GM12865 (cell line): ENCODE measurements around the gene SASS6.

Source experiments
- DNase-seq: peaks from one replicate; pipeline ENCODE4 v3.0.0; 2010; ENCODE audit warnings: low read depth
- H3K4me3 ChIP-seq: 2 replicates; pipeline ENCODE4 v1.5.1; 2011; ENCODE audit warnings: mild to moderate bottlenecking, low read depth, low read length, control low read depth
- TF ChIP-seq, protein P1 (sequence below): IDR thresholded peaks from 2 replicates; pipeline ENCODE4 v1.5.1; 2011; ENCODE audit warnings: low read length, control low read depth, low read depth, inconsistent platforms; ENCODE audit not compliant: insufficient read depth; ENCODE audit errors: missing control alignments

SASS6 gene

DNA sequence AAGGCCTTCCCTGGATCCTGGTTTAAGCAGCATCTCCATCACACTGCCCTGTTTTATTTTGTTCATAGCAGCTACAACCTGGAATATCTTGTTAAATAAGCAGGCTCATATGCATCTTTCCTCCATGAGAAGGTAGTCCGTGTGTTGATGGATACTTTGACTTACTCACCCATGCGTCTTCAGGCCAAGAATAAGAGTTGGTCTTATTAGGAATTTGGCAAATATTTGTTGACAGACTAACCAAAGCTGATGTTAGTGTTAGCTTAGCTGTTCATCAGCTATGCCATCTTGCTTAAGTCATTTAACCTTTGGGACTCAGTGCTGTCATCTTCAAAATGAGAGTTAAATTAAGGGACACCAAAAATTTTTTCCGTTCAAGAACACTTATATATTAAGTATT is 59.2 kb downstream of the SASS6 start:
- H3K4me3 ChIP-seq, result no peak overlapping the region
- no peak for DNase-seq
- TF ChIP-seq, protein P1, sequence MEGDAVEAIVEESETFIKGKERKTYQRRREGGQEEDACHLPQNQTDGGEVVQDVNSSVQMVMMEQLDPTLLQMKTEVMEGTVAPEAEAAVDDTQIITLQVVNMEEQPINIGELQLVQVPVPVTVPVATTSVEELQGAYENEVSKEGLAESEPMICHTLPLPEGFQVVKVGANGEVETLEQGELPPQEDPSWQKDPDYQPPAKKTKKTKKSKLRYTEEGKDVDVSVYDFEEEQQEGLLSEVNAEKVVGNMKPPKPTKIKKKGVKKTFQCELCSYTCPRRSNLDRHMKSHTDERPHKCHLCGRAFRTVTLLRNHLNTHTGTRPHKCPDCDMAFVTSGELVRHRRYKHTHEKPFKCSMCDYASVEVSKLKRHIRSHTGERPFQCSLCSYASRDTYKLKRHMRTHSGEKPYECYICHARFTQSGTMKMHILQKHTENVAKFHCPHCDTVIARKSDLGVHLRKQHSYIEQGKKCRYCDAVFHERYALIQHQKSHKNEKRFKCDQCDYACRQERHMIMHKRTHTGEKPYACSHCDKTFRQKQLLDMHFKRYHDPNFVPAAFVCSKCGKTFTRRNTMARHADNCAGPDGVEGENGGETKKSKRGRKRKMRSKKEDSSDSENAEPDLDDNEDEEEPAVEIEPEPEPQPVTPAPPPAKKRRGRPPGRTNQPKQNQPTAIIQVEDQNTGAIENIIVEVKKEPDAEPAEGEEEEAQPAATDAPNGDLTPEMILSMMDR, result no peak

DNA sequence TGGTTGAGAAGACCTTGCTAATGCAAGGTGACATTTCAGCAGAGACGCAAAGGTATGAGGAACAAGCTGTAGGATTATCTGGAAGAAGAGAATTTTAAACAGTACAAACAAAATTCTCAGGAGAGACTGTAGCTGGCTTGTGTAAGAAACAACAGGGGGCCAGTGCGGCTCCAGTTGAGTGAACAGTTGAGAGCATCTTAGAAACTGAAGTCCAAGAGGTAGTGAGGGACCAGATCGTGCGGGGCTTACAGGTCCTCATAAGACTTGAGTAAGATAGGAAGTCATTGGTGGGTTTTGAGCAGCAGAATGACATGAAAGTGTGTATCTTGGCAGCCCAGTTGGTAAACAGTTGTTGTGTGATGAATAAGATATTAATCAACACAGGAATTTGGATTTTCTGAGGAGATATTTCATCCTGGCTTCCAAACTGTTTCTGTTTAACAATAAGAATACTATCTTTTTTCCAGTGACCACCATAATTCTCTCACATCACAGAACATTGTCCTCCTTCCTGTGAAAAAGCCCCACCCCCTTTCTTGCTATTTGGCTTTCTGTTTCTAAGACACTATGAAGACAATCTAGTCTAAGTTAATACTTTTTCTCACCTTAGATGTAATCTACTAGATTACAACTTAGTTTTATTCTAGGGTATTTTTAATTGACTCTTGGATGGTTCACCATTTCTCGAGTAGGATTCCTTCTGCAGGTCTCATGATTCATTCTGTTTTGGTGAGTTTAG is 62.4 kb downstream of the SASS6 start:
- no peak for DNase-seq
- TF ChIP-seq, protein P1, result no peak
- no peak overlapping the region for H3K4me3 ChIP-seq

DNA sequence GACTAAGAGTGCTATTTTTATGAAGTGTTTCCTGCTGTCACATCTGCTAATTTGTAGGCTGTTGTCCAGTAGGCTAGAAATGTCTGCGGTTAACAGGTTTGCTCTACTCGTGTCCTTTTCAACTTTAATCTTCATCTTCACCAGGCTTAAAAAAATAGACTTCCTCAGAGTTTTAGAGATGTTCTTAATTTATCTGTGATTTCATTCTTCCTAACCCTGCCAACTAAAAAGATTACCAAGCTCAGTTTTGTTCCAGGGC is 66.8 kb downstream of the SASS6 start:
- H3K4me3 ChIP-seq, result no peak overlapping the region
- DNase-seq, result no peak
- TF ChIP-seq, protein P1, result no peak

DNA sequence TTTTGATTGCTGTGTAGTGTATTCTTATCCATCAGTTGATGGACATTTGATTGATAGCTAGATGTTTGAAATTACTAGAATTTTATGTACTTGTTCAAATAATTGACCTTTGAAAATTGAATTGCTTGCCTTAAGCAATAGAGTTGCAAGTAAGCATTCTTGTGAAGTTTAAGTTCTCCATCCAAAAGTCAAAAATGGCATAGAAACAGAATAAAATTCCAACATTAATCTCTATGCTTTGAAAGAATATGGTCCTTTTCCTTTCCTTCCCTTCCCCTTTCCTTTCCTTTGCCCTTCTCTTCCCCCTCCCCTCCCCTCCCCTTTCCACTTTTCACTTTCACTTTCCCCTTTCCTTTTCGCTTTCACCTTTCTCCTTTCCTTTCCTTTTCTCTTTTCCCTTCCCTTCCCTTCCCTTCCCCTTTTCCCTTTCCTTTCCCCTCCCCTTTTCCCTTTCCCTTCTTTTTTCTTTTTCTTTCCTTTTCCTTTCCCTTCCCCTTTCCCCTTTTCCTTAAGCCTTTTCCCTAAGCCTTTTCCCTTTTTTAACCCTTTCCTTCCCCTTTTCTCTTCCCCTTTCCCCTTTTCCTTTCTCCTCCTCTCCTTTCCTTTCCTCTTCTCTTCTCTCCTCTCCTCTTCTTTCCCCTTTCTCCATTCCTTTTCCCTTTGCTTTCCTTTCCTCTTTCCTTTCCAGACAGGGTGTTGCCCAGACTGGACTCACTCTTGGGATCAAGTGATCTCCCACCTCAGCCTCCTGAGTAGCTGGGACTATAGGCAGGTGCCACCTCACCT is 67.4 kb downstream of the SASS6 start:
- TF ChIP-seq, protein P1, result no peak
- DNase-seq, result no peak
- no peak overlapping the region for H3K4me3 ChIP-seq

DNA sequence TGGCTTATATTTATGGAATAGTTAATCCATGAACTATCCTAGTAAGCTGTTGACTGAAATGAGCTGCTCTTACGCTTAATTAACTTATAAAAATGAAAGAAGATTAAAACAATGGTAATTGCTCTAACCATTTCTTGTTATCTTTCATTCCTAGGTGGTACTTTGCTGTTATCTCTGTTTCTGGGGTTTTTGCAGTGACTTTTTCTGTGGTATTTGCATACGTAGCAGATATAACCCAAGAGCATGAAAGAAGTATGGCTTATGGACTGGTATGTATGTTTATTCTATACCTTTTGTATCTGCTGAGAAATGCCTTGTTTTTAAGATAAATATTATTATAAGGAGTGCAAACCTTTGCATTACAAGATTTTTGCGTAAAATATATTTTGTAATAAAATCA is 71.0 kb downstream of the SASS6 start:
- no peak overlapping the region for H3K4me3 ChIP-seq
- TF ChIP-seq, protein P1, result no peak
- no peak for DNase-seq

DNA sequence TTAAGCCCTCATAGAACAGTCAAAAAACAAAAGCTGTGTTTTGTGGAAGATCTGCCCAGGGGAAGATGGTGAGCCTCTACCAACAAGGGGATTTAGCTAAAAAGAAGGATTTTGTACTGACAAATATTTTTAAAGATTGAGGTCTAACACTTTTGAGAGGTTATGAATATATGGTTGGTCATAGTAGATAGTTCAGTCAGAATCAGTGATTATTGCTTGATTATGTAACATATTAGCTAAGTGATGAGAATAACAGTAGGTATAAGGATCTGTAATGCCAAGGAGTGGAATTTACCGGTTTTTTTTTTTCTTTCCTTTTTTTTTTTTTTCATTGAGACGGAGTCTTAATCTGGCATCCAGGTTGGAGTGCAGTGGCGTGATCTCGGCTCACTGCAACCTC is 79.0 kb downstream of the SASS6 start:
- no peak for DNase-seq
- TF ChIP-seq, protein P1, result no peak
- H3K4me3 ChIP-seq, result no peak overlapping the region

DNA sequence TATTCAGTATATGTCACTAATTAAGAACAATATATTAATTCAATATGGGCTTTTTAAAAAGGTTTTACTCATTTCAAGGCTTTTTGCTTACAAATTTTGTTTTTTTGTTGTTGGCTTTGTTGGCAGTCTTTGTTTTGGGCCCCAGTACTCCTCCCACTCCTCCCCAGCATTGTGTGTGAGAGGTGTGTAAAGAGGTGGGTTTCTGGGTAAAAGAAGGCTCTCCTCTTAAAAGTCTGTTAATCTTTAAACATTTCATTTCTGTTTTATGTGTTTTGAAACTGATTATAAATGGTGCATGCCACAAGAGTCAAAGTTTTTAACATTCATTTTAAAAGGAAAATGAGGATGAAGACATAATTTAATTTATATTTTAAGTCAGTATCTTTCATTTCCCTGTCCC is 79.6 kb downstream of the SASS6 start:
- DNase-seq, result no peak
- H3K4me3 ChIP-seq, result no peak overlapping the region
- TF ChIP-seq, protein P1, result no peak
